NCI-H2107 treated with DMSO at 0.1 percent for 48 hours (cell line): Measurements from ENCODE around the gene RPTOR.

Experiments used
- DNase-seq: peaks from one replicate; lab custom pipeline; 2025; ENCODE audit not compliant: unreplicated experiment; lab: John Stamatoyannopoulos, UW

RPTOR gene

DNA sequence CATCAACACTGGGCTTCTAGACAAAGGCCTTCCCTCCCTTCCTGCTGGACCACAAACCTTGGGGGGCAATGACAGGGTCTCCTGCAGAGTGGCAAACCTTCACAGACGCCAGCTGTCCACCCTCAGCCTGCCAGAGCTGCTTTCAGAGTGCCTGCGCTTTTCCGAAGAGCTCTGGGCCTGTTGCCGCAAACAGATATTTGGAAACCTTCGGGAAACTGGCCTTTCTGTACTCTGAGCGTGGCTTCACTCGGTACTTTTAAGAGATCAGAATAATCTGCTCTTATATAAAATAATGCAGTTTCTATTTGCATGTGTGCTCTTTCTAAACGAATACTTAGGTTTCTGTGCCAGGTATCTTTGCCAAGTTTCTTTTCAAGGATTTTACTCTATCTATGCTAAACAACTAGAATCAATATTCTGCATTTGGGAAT, 294.9 kb downstream of the RPTOR start:
- no peak for DNase-seq

DNA sequence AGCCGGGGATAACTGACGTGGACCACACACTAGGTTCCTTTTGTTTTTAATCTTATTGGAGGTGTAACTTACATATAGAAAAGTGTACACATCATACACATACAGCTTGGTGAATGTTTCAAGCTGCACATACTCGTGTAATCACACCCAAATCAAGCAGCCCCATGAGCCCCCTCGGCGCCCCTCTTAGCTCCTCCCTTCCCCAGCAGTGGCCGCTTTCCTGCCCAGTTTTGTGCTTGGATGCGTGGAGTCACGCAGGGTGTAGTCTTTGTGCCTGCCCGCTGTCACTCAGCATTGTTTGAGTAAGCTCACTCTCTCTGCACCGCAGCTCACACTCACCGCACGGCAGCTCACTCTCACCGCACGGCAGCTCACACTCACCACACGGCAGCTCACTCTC, 295.3 kb downstream of the RPTOR start:
- no peak for DNase-seq

DNA sequence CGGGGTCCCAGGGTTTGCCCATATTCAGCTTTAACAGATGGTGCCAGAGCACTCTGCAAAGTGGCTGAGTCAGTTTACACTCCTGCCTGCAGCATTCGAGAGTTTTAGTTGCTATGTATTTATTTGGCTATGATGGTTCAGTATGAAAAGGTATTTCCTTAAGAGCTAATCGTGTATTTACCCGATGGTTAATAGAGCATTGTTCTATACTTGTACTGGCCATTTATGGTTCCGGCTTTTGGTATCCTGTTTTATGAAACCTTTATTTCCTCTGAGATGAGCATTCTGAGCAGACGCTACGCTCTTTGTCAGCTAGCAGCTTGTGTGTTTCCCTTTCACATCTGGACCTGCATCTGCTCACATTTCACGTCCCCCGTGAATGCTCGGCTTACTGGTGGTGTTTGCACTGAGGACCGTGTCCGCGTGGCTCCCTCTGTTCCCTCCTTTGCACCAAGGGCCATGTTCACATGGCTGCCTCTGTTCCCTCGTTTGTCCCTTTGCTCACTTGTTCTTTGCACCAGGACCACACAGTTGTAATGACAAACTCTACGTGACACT, 297.9 kb downstream of the RPTOR start:
- no peak for DNase-seq

DNA sequence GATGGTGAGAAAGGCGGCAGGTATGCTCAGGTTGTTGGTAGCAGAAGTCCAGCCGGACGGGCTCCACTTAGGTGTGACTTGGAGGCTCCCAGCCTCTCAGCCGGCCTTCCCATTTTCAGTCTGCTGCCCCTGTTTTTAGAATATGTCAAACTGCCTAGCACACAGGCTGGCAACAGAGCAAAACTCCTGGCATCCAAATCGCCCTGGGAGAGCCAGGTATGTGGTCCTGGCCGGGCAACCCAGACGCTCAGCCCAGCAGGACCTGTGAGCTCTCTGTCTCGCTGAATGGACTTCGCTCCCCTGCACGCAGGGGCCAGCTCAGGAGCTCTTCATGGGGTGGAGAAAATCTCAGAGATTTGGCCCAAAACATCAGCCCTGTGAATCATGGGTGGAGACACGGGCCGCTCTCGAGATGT, 299.1 kb downstream of the RPTOR start:
- DNase-seq = no peak

DNA sequence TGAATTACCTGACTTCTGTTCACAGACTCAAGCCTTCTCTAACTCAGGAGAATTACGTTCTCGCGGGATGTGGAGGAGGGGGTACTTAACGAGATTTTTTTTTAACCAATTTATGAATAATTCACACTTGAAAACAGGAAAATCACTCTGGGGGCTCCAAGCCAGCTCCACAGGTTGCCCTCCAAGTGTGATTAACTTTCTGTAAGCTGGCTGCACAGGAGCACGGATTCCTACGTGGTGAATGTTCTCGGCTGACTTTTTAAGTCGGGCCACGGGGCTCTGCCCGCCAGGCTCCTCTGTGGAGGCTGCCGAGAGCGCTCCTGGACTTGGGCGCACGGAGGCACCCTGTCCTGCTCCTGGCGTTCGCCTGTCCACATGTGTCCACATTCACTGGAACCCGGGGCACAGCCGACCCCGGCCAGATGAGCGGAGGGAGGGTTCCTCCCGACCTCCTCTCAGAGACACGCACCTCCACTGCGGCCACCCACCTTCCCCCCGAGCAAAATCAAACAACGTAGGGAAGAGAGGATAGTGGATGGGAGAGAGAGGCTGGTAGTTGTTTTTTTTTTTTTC, 299.9 kb downstream of the RPTOR start:
- DNase-seq = no peak

DNA sequence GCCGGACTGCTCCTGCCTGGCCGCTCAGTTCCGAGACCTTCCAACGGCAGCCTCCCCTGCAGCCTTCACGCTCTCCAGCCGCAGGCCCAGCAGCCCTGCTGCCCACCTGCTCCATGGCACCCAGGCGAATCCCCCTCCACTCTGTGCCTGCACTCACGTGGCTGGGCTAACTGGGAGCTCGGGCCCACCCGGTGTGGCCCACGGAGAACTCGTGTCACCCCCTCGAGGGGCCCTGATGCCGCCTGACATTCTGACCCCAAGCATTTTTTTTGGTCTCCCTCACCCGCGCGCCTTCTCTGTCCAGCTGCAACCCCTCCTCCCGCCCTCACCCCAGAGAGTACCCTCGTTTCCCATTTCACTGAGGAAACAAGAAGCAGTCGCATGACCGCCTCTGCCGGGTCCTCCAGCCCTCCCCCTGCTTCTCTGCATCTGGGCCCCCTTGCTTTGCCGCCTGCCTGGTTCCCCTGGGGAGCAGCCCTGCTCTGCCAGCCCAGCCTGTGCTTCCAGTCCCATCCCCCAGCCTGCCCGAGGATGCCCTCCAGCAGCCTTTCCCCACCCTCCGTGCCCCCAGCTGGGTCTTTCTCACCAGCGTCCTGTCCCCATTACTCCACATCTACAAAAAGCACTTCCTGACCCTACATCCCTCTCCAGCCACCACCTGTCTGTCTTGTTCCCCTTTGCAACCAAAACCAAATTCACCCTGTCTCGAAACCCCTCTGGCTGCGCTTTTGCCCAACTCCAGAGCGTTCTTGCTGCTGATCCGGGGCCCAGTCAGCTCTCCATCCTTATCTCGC, 300.6 kb downstream of the RPTOR start:
- DNase-seq = no peak

DNA sequence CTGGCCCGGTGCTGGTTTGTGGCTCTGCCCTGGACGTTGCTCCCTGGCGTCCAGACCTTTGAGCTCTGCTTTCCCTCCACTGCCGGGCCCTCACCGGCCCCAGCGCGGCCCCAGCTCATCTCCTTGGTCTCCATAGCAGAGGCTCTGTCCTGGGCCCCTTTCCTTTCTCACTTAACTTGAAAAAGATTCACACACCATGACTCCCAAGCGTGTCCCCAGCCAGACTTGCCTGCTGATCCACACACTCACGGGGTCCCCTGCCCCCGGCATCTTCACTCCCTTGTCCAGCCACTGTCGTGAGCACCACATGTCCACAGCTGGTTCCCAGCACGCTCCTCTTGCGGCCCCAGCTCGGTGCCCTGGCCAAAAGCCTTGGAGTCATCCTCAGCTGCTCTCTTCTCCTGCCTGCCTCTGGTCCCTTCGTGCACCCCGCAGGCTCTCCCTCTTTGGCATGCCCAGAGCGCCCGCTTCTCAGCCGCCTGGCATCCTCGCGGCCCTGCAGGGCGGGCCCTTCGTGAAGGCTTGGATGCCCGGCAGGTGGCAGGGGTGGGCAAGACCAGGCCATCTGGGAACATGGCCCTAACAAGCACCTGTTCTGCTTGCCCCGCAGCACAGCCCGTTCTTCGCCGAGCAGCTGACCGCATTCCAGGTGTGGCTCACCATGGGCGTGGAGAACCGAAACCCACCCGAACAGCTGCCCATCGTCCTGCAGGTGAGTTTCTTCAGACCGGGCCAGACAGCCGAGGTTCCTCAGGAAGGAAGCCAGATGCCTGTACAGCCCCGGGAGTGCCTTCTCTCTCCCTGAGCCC, 301.4 kb downstream of the RPTOR start:
- DNase-seq = no peak

DNA sequence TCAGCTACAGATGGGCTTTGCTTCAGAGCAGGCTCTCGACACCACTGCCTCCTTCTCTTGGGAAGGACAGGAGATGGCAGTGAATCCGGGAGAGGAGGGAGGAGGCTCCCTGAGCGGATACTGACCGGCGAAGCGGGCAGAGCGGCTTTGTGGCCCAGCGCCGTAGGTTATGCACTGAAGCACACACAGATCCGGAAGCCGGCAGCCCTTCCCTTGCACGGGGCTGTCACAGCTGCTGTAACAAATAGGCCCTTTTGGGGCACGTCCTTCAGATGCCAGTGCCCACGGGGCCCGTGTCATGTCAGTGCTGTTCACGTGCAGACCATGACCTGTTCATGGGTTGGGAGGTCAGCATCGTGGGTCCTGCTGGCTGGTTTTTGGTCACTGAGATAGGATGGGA, 302.3 kb downstream of the RPTOR start:
- DNase-seq = no peak

DNA sequence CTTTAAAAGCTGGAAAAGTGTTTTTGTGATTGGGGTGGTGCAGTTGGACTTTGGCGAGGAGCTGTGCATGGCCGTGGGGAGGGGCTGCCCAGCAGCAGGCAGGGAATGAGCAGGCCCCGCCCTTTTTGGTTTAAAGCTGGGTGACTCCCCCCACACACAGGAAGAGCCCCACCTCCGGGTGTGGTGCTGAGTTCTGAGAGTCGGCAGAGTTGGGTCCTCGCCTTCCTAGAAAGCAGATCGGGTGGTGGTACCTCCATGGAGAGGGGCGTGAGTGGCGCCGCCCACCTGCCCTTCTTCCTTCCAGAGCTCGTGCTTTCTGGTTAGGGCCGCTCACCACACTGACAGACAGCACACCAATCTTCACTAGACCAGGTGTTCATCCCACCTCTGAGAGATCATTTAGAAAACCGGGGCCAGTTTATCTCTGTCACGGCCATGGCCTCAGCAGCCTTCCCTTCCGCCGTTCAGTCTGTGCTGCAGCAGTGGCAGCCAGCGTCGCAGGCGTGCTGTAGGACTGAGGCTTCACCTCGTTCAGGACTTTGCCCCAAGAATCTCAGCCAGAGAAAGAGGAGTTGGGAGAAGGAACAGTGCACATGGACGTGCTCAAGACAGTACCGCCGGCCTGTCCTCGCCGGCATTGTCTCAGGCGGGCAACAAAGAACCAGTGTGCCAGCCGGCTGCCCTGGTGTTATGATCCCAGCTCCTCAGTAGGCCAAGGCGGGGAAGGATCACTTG, 303.0 kb downstream of the RPTOR start:
- DNase-seq = no peak

DNA sequence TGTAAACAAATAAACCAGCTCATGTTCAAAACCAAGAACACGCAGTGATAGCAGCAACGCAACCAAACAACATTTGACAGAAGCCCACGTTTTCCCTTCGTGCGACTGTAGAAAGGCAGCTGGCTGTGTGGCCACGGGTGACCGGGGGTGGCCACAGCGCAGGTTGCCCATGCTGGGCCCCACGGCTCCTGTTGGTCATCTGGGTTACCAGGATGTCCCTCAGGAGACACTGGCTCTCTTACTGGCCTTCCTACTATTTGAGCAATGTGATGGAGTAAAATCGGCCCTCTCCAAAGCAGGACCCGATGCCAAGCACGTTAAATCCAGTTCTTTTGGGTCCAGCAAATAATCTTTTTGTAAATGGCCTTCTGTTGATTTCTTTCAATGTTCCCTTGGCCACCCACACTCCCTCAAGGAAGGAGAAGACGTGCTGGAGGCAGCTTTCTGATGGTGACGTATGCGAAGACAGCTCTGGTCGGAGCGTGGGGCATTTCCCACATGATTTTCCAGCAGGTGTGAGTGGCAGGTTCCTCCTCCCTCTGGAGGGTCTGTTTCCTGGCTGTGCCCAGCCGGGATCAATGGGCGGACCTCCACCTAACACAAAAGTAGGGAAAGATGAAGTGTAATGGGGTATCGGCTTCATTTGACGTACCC, 303.9 kb downstream of the RPTOR start:
- DNase-seq = no peak

DNA sequence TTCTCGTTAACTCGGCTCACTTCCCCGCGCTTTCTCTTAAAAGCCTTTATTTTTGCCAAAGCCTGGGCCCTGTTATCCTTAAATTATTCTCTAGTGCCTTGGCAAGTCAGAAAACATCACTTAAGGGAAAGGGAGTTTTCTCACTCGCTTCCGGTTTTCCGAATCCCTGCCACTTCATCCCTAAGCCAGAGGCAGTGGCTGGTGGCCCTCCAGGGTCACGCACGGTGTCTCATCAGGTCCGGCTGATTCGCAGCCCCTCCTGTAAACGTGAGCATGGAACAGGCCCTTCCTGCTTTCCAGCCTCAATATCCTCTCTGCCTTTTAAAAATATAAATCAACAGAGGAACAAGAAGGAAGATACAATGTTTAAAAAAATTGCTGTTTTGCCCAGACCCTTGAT, 304.5 kb downstream of the RPTOR start:
- DNase-seq = no peak

DNA sequence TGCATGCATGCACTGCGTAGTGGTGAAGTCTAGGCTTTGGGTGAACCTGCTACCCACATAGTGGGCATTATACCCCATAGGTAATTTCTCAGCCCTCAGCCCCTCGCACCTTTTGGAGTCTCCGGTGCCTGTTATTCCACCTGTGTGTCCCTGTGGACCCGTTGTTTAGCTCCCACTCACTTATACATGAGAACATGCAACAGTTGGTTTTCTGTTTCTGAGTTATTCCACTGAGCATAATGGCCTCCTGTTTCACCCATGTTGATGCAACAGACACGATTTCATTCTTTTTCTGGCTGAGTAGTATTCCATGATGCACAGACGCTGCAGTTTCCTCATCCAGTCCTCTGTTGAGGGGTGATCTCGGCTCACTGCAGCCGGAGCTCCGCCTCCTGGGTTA, 305.5 kb downstream of the RPTOR start:
- no peak for DNase-seq

DNA sequence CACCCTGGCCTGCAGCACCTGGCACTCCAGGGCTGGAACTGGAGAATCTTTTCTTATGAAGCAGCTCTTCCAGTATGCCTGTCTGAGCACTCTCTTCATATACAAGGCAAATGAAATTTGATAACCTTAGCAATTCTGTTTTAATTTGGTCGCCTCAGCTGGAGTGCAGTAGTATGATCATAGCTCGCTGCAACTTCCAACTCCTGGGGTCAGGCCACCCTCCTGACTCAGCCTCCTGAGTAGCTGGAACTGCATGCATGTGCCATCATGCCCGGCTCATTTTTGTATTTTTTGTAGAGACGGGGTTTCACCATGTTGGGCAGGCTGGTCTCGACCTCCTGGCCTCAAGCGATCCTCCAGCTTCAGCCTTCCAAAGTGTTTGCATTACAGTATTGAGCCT, 306.2 kb downstream of the RPTOR start:
- DNase-seq = peak; percentile 82

DNA sequence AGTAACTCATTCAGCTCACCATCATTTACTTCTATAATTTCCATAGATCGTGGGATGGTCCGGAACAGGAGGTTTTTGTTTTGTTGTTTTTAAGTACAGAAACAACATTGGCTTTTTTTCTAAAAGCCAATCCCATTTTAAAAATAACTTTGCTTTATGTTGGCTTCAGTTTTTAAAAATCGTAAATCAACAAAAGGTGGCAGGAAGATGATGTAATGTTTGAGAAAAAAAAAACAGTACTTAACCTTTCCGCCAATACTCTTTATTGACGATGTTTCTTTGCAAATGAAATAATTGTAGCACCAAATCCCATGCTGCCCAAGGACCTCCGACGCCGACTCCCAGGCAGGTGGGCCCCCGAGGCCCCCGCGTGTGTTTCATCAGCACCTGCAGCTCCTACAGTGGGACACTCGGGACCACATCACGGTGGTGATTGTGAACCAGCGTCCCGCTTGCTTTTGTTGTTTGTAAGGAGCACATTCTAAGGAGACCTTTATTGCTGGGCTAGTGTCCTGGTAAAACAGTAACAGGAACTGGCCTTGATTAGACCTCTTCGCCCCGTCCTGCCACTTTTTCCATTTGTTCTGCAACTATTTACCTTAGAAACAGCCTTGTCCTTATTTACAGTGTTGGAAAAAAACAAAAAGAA, 306.8 kb downstream of the RPTOR start:
- no peak for DNase-seq

DNA sequence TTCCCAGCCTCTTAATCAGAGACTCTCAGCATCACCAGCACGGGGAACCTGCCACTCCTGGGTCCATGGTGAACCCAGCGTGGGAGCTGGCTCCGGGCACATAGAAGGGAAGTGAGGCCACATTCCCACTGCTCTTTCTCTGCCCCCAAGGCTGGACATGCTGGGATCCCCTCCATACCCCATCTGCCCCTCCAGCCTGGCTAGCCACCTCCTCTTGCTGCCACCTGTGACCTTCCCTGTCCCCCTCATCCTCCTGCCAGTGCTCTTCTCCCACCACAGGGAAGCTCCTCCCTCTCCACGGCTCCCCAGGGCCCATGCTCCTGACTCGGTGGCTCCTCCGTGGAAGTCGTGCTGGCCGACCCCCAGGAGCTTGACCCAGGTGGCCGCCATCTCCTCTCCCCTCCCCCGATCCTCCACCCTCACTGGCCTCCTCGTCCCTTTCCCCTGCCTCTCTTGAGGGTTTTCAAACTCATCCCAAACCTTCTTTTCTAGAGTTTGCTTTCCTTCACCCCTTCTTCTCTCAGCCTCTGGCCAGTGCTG, 307.9 kb downstream of the RPTOR start:
- no peak for DNase-seq

DNA sequence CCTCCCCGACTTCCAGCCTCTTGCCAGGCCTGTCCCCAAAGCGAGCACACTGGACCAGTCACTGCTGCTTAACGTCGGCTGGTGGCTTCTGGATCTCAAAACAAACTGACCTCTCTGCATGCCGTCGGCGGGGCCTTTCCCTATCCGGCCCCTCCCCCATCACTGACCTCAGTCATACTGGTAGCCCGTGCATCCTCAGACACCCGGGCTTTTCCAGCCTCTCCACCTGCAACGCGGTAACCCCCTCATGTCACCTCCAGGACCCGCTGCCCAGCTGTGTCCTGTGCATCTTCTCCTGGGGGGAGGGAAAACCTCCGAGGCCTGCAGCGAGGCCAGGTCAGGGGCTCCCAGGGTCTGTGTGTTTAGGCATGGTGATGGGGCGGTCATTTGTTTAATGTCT, 308.4 kb downstream of the RPTOR start:
- DNase-seq = no peak

DNA sequence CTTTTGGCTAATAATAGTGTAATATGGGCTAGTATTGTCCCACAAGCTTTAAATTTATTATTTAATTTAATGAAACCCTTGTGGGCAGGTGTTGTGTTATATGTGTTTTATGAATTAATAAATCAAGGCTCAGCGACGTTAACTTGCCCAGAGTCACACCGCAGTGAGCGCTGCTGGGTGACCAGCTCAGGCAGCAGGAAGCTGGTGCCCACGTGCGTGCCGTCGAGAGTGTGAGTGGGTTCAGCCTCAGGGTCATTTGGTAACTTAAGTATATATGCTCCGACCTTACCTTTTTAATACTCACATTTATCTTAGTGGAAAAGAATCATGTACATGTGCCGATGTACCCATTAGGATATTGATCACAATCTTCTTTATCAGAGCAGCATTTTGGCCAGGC, 309.6 kb downstream of the RPTOR start:
- no peak for DNase-seq

DNA sequence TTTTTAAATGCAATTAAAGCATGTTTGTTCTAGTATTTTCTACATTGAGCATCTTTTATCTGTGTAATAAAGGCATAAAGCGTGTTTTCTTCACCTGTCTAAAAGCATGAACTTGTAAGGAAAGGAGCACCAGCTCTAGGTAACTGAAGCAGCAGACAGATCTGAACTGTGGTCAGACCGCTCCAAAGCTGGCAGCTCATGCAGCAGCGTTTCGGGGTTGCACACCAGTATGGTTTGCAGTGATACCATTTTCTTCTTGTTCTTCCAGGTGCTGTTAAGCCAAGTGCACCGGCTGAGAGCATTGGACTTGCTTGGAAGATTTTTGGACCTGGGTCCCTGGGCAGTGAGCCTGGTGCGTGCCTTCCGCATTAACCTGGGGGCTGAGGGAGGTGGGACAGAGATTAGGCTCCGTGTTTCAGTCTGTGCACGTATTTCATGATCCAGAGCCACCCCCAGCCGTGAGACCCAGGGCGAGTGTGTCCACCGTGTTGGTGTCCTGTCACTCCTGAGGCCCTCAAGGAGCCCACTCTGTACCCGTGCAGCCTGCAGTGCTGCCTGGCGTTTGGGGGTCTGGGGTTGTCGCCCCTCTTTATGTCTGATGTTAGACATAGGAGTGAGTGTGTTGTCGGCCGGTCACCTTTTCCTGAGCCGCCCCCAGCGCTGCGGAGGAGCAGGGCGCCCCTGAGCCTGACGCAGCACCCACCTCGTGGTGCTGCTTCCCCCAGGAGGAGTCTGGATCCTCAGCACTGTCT, 310.7 kb downstream of the RPTOR start:
- DNase-seq = no peak
